Measurements from ENCODE around the gene FREY1.

Gene FREY1

GRCh38 chr11:45918962-45919675 lies 12.0 kb upstream of the FREY1 start:
- DNase-seq, result no peak
- Histone ChIP-seq H2BK120ac (ENCODE audit: low read depth, low read length) (no peak overlapping the region), H3K36me3 (ENCODE audit: control insufficient read depth in 1 of 2, insufficient read depth in 2 of 2, low read depth in 1 of 2, low read length in 2 of 2) (peaks cover 22% of the 10 kb centered on the region in 2 experiments), H3K23ac (ENCODE audit: low read length in 2 of 2) (no peak overlapping the region), H3K4ac (ENCODE audit: low read depth in 1 of 2, low read length in 2 of 2) (no peak overlapping the region), H3K14ac (ENCODE audit: low read length in 2 of 2) (no peak overlapping the region), H3K9me3 (ENCODE audit: control insufficient read depth, low read length) (no peaks in the 10 kb centered on the region), H3K79me1 (replicated peaks; ENCODE audit: low read length, poor library complexity, severe bottlenecking) (peaks cover 22% of the 10 kb centered on the region), H2BK12ac (ENCODE audit: low read length in 2 of 2) (peak overlapping the region in 1 of 2 experiments; percentile 74), H2BK5ac (ENCODE audit: low read depth, low read length, poor library complexity, severe bottlenecking) (no peak overlapping the region), H2BK15ac (ENCODE audit: low read depth, poor library complexity, severe bottlenecking) (no peak overlapping the region), H2AFZ (ENCODE audit: low read depth, low read length) (peak overlapping the region; percentile 29), H3K9ac (ENCODE audit: low read length) (peak overlapping the region; percentile 99), H3K27me3 (ENCODE audit: control insufficient read depth in 1 of 2, insufficient read depth in 1 of 2, low read length in 2 of 2) (peaks cover 28 to 29% of the 10 kb centered on the region in 2 experiments), H4K8ac (ENCODE audit: low read length) (no peak overlapping the region), H3K4me3 (ENCODE audit: insufficient read depth in 1 of 2, low read depth in 1 of 2, low read length in 2 of 2) (peak overlapping the region in 1 of 2 experiments; percentile 100), H4K91ac (ENCODE audit: low read length) (no peak overlapping the region), H3K4me2 (ENCODE audit: low read length, poor library complexity, severe bottlenecking) (peak overlapping the region; percentile 99), H3K27ac (ENCODE audit: low read length, poor library complexity, severe bottlenecking) (no peak overlapping the region), H3K4me1 (ENCODE audit: control insufficient read depth, insufficient read depth, low read depth, low read length) (peaks cover 37% of the 10 kb centered on the region), H2AK5ac (ENCODE audit: low read length, severe bottlenecking) (no peak overlapping the region), H3K18ac (ENCODE audit: low read depth in 1 of 2, low read length in 2 of 2) (no peak overlapping the region)
- WGBS, result 83% methylated on average over 6 of the region's 7 CpGs

GRCh38 chr11:45918331-45918941 lies 11.4 kb upstream of the FREY1 start:
- no peak overlapping the region for H2BK12ac ChIP-seq (ENCODE audit: low read length in 2 of 2)
- H3K36me3 ChIP-seq (ENCODE audit: control insufficient read depth in 1 of 2, insufficient read depth in 2 of 2, low read depth in 1 of 2, low read length in 2 of 2), result peaks cover 29% of the 10 kb centered on the region in 2 experiments
- H2AFZ ChIP-seq (ENCODE audit: low read depth, low read length), result peak overlapping the region; percentile 79
- peak overlapping the region; percentile 52 for H4K91ac ChIP-seq (ENCODE audit: low read length)
- under 1% methylated on average over 36 of the region's 38 CpGs for WGBS
- peak overlapping the region; percentile 85 for H2BK15ac ChIP-seq (ENCODE audit: low read depth, poor library complexity, severe bottlenecking)
- H2AK5ac ChIP-seq (ENCODE audit: low read length, severe bottlenecking), result no peak overlapping the region
- no peak overlapping the region for H3K23ac ChIP-seq (ENCODE audit: low read length in 2 of 2)
- H3K4me3 ChIP-seq (ENCODE audit: insufficient read depth in 1 of 2, low read depth in 1 of 2, low read length in 2 of 2), result peak overlapping the region; percentile 71 to 100
- H3K18ac ChIP-seq (ENCODE audit: low read depth in 1 of 2, low read length in 2 of 2), result peak overlapping the region in 1 of 2 experiments; percentile 84
- peak overlapping the region; percentile 78 for H4K8ac ChIP-seq (ENCODE audit: low read length)
- H3K9me3 ChIP-seq (ENCODE audit: control insufficient read depth, low read length), result no peaks in the 10 kb centered on the region
- H3K79me1 ChIP-seq (replicated peaks; ENCODE audit: low read length, poor library complexity, severe bottlenecking), result peaks cover 28% of the 10 kb centered on the region
- peaks cover 37% of the 10 kb centered on the region for H3K4me1 ChIP-seq (ENCODE audit: control insufficient read depth, insufficient read depth, low read depth, low read length)
- H3K27me3 ChIP-seq (ENCODE audit: control insufficient read depth in 1 of 2, insufficient read depth in 1 of 2, low read length in 2 of 2), result peaks cover 23 to 24% of the 10 kb centered on the region in 2 experiments
- peak; percentile 84 for DNase-seq
- no peak overlapping the region for H2BK120ac ChIP-seq (ENCODE audit: low read depth, low read length)
- peak overlapping the region; percentile 65 for H3K27ac ChIP-seq (ENCODE audit: low read length, poor library complexity, severe bottlenecking)
- no peak overlapping the region for H2BK5ac ChIP-seq (ENCODE audit: low read depth, low read length, poor library complexity, severe bottlenecking)
- H3K14ac ChIP-seq (ENCODE audit: low read length in 2 of 2), result peak overlapping the region in 1 of 2 experiments; percentile 30
- peak overlapping the region; percentile 29 to 35 for H3K4ac ChIP-seq (ENCODE audit: low read depth in 1 of 2, low read length in 2 of 2)
- H3K4me2 ChIP-seq (ENCODE audit: low read length, poor library complexity, severe bottlenecking), result peak overlapping the region; percentile 99
- peak overlapping the region; percentile 99 for H3K9ac ChIP-seq (ENCODE audit: low read length)

- H4K91ac ChIP-seq (ENCODE audit: low read length), result peak within 1 kb of the TSS; percentile 90
- peak within 1 kb of the TSS; percentile 63 to 79 for H3K4ac ChIP-seq (ENCODE audit: low read depth in 1 of 2, low read length in 2 of 2)
- no peak within 1 kb of the TSS for H2BK5ac ChIP-seq (ENCODE audit: low read depth, low read length, poor library complexity, severe bottlenecking)
- peaks cover 17 to 20% of the 10 kb centered on the region in 2 experiments for H3K27me3 ChIP-seq (ENCODE audit: control insufficient read depth in 1 of 2, insufficient read depth in 1 of 2, low read length in 2 of 2)
- H3K9me3 ChIP-seq (ENCODE audit: control insufficient read depth, low read length), result no peaks in the 10 kb centered on the region
- peaks cover 35 to 36% of the 10 kb centered on the region in 2 experiments for H3K36me3 ChIP-seq (ENCODE audit: control insufficient read depth in 1 of 2, insufficient read depth in 2 of 2, low read depth in 1 of 2, low read length in 2 of 2)
- no peak within 1 kb of the TSS for H2BK120ac ChIP-seq (ENCODE audit: low read depth, low read length)
- peak within 1 kb of the TSS; percentile 85 to 100 for H3K4me3 ChIP-seq (ENCODE audit: insufficient read depth in 1 of 2, low read depth in 1 of 2, low read length in 2 of 2)
- peak within 1 kb of the TSS in 1 of 2 experiments; percentile 30 for H3K14ac ChIP-seq (ENCODE audit: low read length in 2 of 2)
- H3K4me2 ChIP-seq (ENCODE audit: low read length, poor library complexity, severe bottlenecking), result peak within 1 kb of the TSS; percentile 99
- H2BK15ac ChIP-seq (ENCODE audit: low read depth, poor library complexity, severe bottlenecking), result peak within 1 kb of the TSS; percentile 96
- peak within 1 kb of the TSS; percentile 99 for H3K9ac ChIP-seq (ENCODE audit: low read length)
- H2AK5ac ChIP-seq (ENCODE audit: low read length, severe bottlenecking), result no peak within 1 kb of the TSS
- H3K23ac ChIP-seq (ENCODE audit: low read length in 2 of 2), result peak within 1 kb of the TSS in 1 of 2 experiments; percentile 86
- H3K4me1 ChIP-seq (ENCODE audit: control insufficient read depth, insufficient read depth, low read depth, low read length), result peaks cover 30% of the 10 kb centered on the region
- peak within 1 kb of the TSS; percentile 65 for H3K27ac ChIP-seq (ENCODE audit: low read length, poor library complexity, severe bottlenecking)
- DNase-seq, result peak; percentile 100
- no peak within 1 kb of the TSS for H2BK12ac ChIP-seq (ENCODE audit: low read length in 2 of 2)
- peak within 1 kb of the TSS; percentile 79 to 92 for H3K18ac ChIP-seq (ENCODE audit: low read depth in 1 of 2, low read length in 2 of 2)
- under 1% methylated on average over 45 of the region's 45 CpGs for WGBS
- peak within 1 kb of the TSS; percentile 93 for H4K8ac ChIP-seq (ENCODE audit: low read length)
- peak within 1 kb of the TSS; percentile 79 for H2AFZ ChIP-seq (ENCODE audit: low read depth, low read length)
- H3K79me1 ChIP-seq (replicated peaks; ENCODE audit: low read length, poor library complexity, severe bottlenecking), result peaks cover 30% of the 10 kb centered on the region
Measured at GRCh38 chr11:45917623-45918330, 10.7 kb upstream of the FREY1 start, which contains the start of gene PEX16. Gene PEX16 (minus strand): TSS chr11:45917877. CDS start chr11:45917811, 66 bp downstream.
